Stimulated activated CD4-positive, alpha-beta T cell treated with anti-CD3 and anti-CD28 coated beads, Interleukin-12 subunit alpha, Interleukin-12 subunit beta, amount 100 ng/mL, for 4 hours (primary cell): ENCODE data around the gene TMEM182.

Source experiments
- DNase-seq: peaks from one replicate; pipeline ENCODE4 v3.0.0-alpha.2; 2020

The TMEM182 gene

DNA sequence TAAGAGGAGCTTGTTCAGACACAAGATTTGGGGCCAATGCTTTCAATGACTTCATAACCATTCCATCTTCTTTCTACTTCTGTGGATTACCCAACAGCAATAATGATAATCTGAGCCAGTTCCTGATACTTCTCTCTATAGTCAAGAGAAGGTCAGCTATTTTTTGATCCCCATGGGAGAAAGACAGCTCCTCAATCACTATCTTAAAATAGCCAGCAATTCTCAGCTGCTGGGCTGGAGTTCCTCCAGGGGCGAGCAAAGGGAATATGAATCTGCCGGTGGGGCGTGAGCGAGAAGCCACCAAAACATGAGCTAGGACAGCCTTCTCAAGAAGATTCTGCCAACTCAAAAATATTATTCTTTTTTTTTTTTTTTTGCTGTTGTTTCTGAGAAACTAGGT is at the start of gene TMEM182:
TSS of gene TMEM182 (plus strand) at position 269 of the 400 bp plus-strand sequence. CDS start 187 bp downstream, outside the sequence.
- DNase-seq: no peak

DNA sequence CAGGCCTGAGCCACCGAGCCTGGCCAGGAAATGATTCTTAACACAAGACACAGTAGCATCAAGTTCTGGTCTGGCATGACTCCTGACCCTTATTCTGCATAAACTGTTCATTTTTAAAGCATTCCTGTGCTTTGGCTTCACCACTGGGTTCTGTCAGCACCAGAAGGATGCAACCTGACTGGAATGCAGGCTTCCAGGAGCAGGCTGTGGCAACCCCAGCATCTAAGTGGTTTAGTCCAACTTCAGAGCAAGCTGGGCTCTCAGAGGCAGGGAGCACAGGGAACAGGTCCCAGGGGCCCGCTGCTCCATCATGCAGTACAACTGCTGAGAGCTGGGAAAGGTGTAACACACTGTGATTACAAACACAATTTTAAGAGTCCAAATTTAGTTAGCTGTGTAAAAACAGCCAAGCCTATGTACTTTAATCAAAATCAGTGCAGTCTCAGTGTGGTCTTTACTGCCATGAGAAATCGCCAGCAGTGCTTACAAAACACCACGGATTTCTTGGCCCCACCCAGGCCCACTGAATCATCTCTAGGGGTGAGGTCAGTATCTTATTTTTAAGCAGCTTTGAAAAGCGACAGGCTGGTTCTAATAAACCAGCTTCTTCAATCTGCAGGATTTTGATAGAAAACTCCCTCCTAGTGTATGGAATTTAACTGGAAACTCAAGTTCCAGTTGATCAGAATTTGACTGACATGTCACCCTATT is 44.4 kb upstream of the TMEM182 start:
- DNase-seq: no peak

DNA sequence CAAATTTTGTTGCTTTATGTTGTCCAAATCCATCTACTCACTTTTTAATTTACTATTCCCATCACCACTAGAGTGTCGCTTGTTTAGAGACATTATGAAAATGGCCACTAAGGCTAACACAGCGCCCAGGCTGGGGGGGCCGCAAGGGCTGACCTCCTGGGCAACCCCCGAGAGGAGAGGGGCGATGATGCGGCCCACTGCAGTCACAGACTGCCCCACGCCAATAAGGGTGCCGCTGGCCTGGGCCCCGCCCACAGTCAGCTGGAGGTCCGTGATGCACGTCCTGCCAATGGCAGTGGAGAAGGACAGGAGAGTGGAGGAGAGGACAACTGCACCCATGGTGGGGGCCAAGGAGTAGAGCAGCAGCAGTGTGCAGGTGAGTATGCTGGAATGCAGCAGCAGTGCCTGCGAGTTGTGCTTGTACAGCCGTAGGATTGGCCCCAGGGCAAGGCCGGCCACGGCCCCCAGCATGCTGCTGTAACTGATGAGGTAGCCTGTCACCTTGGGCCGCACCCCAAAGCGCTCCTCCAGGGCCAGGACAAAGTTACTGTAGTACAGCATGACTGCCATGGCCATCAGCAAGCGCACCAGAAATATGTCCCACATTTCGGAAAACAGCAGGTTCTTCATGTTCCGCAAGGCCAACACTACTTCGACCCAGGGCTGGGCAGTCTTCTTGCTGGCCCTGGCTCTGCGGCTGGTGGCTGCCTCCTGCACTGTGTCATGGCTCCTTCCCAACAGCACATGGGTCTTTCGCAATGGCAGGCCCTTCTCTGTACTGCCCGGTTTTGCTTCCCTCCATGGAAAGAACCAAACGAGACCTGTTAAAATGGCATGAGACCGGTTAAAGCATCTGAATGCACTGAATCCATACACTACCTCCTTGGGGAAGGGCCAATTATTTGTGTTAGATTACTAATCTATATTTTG is 43.2 kb upstream of the TMEM182 start:
- no peak for DNase-seq

DNA sequence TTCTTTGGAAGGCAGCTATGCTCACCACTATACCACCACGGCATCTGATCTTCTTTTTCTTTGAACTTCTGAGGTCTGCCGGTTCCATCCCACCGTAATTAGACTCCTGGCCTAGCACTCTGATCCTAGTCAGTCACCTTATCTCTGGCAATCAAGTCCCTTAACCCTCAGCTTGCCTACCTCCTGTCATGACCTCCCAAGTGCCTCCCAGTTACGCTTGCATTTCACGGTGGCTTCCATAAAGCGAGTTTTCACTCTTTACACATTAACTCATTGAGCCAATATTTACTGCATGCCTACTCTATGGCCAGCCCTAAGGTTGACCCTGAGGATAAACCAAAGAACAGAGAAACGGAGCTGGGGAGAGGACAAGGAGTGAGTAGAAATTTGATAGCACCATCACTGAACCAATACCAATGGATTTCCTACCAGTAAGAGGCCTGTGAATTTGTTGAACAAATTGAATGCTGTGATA is 37.8 kb upstream of the TMEM182 start:
- DNase-seq: no peak

DNA sequence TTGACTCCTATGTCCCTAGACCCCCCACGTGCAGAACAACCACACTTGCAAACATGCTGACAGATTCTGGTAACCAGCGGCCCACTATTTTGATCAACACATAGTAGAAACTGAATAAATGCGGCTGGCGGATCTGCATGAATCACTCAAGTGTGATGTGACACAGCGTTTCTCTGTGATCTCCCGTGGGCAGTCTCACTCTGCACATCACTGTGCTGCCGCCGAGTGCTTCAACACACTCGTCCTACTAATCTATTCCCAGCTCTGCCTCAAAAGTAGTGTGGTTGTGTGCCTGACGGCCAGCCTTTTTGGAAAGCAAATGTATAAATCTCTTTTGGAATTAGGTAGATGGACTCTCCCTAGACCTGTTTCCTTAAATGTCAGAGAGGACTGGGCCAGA is 37.3 kb upstream of the TMEM182 start:
- no peak for DNase-seq

DNA sequence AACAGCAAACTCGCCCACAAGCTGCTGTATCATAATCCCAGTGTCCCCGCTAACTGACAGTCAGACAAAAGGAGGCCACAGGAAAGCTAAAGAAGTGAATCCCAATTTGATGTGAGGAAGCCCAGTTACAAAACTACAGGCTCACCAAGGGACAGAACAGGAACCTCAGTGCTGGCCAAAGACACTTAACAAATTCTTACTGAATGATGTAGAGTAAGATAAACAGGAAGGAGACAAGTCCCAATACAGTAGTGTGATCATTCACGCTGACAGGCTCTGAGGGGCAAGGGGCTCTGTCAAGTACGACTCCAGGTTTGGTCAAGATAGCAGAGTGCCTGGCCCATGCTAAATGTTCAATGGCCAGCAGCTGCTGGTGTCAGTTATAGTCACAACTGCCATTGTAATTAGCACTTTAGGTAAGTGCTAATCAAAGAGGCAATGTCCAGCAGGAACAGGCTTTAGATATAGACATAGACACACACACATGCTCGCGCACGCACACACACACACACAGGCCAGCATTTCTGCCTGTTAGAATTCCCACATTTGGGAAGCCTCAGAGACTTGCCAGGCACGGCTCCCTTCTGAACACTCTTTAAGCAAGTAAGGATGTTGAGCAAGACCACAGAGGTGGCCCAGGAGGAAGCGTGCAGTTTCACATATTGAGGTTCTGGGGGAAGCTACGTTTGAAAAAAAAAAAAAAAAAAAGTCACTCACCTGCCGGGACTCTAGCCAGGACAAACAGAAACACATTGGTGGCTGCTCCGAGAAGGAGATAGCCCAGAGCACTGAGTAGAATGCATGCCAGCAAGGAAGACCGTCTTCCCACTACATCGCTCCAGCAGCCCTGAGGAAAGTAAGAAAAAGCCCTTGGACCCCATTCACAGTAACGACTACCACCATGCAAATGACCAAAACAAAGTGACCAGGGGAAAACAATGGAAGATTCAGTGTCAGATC is 35.4 kb upstream of the TMEM182 start:
- no peak for DNase-seq

- no peak for DNase-seq
Observed at GRCh38 chr2:102735416-102736109, 26.3 kb upstream of the TMEM182 start.

- DNase-seq: no peak
Observed at GRCh38 chr2:102736110-102736409, 25.8 kb upstream of the TMEM182 start.

DNA sequence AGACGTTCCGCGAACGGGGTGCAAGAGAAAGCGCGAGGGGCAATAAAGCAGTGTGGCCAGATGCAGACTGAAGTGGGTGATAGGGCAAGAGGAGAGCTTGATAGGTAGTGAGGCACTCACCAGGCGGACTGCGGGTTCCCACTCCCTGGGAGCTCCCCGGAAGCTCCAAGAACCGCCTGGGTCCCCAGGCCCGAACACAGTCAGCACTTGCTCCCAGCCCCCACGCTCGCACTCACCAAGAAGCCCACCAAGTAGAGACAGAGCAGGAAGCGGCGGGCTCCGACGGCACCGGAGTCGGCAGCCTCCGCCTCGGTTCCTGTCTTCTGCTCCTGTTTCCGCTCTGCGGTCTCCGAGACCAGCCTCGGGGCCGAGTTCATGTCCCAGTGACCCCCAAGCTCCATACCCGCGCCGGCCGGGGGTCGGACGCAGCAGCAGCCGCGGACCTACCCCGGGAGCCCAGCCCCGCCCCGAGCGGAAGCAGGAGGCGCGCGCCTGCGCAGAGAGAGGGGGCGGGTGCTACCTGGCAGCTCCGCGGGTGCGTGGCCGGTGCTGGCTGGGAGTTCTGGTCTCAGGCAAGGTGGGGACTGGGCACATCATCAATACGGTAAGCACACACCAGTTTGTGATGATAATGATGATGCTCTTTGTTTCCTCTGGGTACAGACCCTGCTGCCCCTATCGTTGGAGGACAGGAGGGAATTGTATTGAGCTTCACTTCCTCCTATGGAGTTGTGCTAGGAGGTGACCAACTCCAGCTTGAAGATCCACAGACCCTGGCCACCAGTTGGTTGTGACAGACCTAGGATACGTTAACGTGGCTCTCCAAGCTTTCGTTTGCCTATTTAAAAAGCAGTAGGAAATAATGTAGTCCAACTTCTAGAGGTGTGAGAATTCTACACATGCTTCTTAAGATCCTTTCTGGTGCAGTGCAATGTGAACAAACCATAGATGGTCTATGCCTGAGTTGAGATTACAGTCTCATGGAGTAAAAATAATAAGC is 25.1 kb upstream of the TMEM182 start:
- DNase-seq: peak; percentile 90

DNA sequence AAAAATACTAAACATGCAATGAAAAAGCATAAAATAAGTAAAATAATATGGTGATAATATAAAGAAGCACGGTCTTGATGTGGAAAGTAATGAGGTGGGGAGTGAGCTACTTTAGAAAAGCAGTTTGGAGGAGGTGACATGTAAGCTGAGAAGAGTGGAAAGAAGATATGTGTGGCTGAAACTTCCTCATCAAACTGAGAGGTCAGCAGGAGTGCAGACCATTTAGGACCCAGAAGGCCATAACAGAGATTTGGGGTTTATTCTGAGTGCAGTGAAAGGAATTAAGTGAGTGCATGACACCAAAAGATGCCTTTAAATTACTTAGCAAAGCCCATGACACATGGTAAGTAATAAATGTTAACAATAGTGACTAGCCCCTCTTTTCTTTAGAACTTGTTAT is 24.4 kb upstream of the TMEM182 start:
- no peak for DNase-seq

DNA sequence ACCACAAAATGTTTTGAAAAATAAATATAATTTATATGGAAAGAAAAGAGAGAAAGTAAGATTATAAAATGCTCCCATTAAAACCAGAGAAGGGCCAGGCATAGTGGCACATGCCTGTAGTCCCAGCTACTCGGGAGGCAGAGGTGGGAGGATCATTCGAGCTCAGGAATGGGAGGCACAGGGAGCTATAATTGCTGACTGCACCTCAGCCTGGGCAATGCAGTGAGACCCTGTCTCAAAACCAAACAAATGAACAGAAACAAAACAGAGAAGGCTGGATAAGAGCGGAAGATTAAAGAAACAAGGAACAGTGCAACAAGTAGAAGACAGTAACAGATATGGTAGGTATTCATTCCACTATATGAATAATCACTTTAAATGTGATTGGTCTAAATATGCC is 18.6 kb upstream of the TMEM182 start:
- DNase-seq: no peak

DNA sequence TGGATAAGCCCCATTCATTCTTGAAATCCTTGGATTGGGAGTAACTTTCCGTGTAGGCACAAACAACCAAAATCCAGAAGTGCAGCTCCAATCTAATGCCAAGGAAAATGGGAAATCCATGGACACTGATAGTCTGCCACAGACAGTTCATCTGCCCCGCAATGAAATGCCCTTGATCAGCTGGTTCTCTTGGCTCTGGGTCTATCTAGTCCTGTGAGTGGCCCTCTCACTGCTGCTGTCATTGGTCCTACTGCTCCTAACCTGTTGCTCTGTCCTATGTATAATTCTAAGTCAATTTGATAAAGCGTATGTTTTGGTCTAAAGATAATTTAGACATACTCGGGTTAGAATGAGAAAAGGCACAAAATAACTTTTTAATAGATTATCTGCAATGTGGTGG is 13.7 kb upstream of the TMEM182 start:
- DNase-seq: no peak

GRCh38 chr2:102749938-102750337 is 11.9 kb upstream of the TMEM182 start:
- no peak for DNase-seq

DNA sequence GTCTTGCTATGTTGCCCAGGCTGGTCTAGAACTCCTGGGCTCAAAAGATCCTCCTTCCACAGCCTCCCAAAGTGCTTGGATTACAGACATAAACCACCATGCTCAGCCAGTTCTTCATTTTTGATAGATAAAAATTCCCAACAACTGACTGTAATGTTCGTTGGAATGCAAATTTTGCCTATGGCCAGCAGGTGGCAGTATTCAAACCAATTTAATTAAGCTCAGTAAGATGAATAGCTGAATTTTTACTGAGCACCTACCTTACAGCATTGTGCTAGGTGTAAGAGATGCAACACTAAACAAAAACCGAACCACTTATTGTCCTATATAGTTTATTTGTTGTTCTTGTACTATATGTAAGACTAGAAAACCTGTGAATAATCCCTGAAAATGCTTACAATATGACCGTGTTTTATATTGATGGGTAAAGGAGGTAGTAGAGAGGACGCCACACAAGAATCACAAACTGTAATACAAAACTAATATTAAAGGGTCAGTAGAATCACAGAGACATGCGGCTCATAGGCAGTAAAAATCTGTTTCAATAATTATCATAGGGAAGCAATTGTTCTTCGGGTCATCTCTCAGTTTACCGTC is 8.2 kb upstream of the TMEM182 start:
- DNase-seq: no peak

GRCh38 chr2:102754456-102755145 is 7.2 kb upstream of the TMEM182 start:
- DNase-seq: no peak

DNA sequence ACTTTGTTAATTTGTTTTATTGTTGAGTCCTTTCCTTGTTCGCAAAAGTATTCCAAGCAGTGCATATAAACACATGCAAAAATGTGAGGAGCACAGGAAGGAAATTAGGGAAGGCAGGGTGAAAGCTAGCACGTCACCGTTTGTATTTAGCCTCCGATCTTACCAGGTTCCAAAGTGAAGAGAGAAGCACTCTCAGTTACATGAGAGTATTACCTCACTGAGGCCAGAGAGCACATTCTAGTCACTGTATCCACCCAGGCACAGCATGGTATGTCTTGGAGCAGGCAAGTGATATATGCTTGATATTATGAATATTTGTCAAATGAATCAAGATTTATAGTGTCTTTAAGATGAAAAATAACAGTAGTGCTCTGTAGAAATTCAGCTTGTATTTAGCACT is 6.5 kb upstream of the TMEM182 start:
- DNase-seq: no peak

- DNase-seq: no peak
Observed at GRCh38 chr2:102758439-102758838, 3.4 kb upstream of the TMEM182 start.

DNA sequence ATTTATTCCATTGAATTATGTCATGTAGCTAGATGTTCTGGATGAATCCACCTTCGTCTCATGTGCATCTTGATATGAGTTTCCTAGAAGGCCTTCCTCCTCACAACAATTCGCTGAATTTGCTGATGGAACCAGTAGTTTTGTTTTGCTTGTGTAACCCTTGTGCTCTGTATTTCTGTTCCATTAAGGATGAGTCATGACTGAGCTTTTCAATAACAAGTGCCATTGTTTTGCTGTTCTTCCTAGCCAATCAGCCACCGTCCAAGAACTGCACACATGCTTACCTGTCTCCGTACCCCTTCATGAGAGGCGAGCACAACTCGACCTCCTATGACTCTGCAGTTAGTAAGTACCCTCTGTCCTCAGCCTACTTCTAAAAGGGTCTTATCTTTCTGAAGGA is 2.3 kb downstream of the TMEM182 start:
- DNase-seq: no peak

GRCh38 chr2:102765061-102765460 is 3.2 kb downstream of the TMEM182 start:
- no peak for DNase-seq

GRCh38 chr2:102768253-102768652 is 6.4 kb downstream of the TMEM182 start:
- no peak for DNase-seq
